ENCODE data around the gene ETV6.
"Not testable (repeated sequence)": the region's sequence is repeated elsewhere in the genome, so short reads cannot be mapped to it uniquely, and the experiment has no call there.

The ETV6 gene

DNA sequence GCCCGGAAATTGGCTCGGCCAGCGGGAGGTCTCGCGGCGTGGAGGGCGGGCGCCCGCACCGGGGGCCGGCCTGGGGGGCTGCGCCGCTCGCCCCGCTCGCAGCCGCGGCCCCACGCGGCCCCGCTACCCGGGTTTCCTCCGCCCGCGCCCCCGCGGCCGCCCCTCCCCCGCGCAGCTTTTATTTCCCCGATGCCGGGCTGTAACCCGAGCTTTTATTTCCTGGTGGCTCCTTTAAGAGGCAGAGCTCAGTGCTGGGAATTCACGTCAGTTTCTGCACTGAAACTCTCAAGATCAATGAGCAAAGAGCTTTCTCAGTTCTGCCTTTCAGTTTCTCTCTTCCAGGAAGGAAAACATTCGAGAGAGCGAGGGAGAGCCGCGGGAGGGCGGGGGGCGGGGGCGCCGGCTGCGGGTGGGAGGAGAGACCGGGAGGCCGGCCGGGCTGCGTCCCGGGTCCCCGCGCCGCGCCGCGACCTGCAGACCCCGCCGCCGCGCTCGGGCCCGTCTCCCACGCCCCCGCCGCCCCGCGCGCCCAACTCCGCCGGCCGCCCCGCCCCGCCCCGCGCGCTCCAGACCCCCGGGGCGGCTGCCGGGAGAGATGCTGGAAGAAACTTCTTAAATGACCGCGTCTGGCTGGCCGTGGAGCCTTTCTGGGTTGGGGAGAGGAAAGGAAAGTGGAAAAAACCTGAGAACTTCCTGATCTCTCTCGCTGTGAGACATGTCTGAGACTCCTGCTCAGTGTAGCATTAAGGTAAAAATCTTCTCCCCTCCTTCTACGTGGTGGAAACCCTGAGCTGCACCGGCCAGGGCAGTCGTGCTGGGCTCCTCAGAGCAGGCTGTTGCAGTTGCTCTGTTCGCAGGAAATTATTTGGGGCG is at the start of gene ETV6:
Gene ETV6, plus strand, starts transcription at position 262 of the 873 bp plus-strand sequence. Its CDS starts 454 bp downstream, at position 716.
- peak; percentile 65 for DNase-seq (ENCODE audit: low read depth)

DNA sequence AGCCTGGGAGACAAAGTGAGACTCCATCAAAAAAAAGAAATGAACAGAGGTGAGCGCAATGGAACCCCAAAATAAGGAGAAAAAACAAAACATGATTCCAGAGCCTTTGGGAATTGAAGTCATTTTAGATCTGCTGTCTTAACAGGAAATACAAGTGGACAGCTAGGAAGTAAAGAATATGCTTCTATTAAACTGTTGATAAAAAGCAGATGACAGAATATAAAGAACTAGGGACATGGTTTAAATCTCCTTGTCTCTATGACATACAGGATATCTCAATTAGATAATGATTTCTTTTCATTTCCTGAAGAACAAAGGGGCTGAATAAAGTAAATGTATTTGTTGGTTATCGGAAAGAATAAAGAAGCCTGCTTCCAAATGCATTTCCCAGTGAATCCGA is 49.3 kb upstream of the ETV6 start:
- DNase-seq (ENCODE audit: low read depth) = no peak

DNA sequence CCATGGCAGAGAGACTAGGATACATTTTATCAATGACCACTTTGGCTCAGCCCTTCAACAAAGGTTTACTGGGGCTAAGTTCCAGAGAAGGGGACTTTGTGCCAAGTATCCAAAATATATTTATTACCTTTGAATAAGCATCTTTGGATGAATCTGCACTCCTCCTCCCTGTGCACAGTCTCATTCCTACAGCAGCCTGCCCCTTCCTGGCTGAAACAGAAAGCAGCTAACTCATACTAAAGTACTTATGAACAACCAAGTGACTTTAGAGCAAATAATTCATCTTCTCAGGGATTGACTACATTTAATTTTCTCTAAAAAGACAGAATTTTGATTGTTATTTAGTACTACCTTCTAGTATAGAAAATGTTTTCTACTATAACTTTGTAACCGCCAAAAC is 47.8 kb upstream of the ETV6 start:
- no peak for DNase-seq (ENCODE audit: low read depth)

DNA sequence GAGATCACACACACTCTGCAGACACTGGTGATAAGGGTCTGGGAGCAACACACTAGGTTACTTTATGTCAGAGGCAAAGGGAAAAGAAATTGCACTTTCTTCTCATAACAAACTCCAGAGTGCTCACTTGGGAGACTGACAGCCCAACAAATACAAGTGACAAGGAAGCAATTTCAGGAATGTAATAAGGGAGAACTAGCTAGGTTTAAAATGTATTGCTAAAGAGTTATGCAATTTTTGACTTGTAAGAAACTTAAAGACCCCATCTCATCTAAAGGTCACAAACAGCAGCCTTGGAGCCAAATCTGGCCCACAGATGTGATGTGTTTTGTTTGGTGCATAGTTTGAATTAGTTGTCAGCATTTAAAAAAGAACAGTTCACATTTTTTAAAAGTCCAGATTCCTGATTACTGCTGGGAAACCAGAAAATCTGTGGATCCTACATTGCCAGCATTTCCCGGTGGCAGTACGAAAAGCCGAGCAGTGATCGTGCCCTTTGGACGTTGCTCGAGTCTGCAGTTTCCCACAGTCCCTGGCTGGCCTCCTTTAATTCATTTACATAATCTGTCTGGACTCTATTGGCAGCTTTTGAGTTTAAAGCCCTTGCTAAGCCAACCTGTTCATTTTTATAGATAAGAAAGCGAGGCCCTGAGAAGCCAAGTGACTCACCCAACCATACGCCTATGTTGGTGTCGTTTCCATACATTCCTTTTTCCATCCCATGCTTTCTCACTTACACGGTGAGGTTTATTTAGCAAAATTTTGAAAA is 42.0 kb upstream of the ETV6 start:
- no peak for DNase-seq (ENCODE audit: low read depth)

DNA sequence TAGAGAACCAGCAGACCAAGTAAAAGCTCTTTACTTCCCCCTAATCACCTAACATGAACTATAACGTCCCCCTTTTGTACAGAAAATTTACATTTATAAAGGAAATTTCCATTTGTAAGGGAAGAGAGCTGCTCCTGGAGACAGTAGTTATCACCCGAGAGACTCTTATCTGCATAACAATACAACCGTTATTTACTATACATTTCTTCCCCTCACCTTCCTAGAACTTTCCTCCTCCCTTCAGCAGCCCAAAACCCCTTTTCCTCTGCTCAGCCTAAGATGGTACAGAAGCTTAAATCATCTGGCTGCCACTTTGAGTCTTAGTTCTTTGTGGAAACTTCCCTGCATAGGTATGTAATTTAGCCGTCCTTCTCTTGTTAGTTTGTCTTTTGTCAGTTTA is 40.4 kb upstream of the ETV6 start:
- DNase-seq (ENCODE audit: low read depth) = no peak

DNA sequence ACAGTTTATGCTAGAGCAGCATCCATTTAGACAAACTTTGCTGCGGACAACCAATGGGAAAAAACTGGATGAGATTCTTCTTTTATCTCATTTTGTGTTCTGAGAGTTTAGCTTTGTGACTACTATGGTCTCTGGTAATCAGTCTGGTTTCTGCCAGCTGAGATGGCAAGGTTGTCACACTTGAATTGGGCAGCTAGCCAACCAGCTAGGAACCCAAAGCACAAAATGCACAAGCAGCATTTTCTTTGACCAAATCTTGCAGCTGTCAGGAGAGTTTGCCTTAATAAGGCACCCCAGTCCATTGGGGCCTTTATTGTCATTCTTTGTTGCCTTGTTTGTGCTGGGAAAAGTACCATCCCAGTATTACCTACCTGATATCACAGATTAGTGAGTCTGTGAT is 34.0 kb upstream of the ETV6 start:
- DNase-seq (ENCODE audit: low read depth) = no peak

DNA sequence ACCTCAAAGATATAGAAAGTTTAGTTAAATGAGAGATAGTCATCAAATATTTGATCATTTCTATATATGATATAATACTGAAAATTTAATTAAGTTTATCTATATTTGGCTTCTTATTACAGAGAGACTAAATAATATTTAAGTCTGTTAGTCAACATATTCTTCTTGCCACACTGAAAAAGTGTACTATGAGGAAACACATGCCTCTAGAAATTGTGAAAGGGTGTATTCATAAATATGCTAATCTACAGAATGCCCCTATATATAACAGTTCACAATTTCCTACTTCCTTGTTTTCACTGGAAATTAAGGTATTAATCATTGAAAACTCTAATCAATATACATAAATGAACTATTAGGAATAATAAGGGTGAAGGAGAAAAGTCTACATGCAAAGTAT is 31.4 kb upstream of the ETV6 start:
- DNase-seq (ENCODE audit: low read depth) = no peak

DNA sequence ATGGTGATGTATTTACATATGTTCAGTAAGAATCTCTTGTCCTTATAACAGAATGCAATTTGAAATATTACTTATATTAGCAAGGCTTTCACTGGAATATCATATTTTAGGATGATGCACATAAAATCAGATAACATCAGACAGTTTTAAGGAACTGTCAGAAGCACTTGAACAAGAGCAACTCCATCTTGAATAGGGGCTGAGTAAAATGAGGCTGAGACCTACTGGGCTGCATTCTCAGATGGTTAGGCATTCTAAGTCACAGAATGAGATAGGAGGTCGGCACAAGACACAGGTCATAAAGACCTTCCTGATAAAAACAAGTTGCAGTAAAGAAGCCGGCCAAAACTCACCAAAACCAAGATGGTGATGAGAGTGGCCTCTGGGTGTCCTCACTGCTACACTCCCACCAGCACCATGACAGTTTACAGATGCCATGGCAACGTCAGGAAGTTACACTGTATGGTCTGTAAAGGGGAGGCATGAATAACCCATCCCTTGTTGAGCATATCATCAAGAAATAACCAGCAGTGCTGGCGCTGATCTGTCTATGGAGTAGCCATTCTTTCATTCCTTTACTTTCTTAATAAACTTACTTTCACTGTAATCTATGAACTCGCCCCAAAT is 27.6 kb upstream of the ETV6 start:
- no peak for DNase-seq (ENCODE audit: low read depth)

DNA sequence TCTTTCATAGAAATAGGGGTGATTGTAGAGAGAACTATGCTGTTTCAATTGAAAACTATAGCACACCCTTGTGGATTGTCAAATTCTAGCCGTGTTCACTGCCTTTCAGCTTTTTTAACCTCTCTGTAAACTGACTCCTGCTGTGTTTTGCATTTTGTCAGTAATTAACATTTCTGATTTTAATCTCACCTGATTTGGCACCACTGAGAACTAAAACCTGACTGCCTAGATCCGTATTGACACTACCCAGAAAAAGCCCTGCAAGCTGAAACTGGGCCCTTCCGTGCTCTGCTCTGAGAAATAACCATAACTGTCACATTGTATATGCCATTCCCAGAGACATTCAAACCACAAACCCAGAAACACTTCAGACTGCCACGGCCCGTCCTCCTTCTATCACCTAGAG is 26.6 kb upstream of the ETV6 start:
- no peak for DNase-seq (ENCODE audit: low read depth)

DNA sequence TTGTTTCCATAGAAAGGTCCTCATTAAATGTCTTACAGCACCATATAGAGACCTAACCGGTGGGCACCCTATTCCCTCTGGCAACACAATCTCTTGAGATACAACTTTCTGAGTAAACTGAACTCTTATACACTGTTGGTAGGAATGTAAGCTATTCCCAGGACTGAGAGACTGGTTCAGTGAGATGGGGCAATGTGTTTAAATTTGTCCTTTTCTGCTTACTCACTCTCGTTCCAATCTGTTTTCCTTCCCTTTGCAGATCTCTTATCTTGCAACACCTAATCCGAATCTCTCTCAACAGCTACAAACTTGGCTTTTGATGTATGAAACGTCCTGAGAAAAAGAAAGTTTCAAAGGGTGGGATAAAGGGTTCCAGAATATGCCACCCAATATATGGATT is 26.1 kb upstream of the ETV6 start:
- DNase-seq (ENCODE audit: low read depth) = no peak

DNA sequence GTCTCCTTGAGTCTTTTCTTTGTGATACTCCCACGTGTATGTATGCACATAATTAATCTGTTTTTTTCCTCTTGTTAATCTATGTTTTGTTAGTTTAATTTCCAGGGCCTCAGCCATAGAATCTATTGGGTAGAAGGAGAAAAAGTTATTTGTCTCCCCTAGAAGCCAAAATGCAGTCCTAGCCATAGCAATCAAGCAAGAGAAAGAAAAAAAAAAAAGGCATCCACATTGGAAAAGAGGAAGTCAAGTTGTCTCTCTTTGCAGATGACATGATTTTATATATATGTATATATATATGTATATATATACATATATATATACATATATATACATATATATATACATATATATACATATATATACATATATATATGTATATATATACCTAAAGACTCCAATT is 25.4 kb upstream of the ETV6 start:
- no peak for DNase-seq (ENCODE audit: low read depth)

DNA sequence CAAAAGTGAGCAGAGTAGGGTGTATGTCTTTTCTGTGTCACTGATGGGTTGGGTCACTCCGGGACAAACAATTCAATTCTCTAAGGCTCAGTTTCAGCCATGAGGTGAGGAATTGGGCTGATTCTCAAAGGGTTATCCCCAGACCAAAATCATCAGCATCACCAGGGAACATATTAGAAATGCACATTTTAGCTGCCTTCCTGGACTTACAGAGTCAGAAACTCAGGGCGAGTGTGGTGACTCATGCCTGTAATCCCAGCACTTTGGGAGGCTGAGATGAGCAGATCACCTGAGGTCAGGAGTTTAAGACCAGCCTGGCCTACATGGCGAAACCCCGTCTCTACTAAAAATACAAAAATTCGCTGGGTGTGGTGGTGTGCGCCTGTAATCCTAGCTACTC is 21.8 kb upstream of the ETV6 start:
- not testable (repeated sequence) for DNase-seq (ENCODE audit: low read depth)

DNA sequence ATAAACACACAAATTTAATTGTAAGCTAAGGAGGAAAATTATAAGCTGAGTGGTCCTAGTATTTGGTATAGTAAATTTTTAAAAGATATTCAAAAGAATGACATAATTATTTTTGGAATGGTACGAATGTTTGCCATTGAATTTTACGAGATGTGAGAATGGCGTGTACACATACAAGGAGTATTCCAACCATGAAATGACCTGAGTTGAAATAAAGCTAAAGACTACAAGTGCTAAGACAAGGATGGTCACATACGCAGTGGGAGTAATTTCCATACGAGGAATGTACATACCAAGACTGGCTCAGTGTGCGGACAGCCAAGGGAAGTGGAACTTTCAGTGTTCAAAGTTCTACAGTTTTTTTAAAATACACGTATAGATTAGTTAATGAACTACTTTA is 21.1 kb upstream of the ETV6 start:
- DNase-seq (ENCODE audit: low read depth) = no peak

DNA sequence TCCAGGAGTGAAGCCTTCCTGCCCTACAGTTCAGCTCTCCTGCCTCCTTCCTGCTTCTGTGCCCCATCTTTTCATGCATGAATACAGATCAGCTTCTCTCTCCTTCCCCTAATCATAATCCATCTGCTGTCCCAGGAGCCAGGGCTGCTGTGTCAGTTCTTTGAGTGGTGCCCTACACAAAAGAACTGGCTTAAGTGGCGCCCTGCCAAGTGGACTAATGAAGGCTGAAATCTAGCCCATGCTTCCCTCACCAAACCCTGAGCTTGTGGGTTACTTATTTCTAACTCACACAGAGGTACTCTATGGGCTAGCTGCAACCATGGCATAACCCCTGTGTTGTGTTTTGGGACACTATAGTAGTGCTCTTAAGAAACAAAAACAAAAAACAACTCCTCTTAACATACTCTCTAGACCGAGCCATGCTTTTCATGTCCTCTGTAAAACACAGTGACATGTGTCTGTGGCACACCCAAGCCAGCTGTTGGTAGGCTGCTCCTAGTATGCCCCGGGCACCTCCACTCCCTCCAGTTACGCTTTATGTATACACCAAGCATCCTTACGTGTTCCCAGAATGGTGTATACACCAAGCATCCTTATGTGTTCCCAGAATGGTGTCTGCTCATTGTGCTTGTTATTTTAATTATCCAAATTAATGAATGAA is 19.3 kb upstream of the ETV6 start:
- DNase-seq (ENCODE audit: low read depth) = no peak

DNA sequence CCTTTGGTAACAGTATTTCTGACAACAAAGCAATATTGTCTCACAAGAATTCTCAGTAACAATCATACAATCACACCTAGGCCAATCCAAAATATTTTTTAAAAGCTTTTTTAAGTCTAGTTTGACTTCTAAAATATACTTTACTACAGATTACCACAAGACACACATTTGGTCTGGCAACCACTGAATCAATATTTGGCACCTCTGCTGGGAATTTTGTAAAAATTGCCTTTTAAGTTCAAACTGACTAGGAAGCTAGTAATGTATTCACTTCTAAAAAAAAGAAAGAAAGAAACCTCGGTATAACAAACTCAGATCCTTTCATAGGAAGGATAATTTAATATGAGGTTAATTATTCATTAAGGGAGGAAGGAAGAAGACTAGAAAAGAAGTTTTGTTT is 18.2 kb upstream of the ETV6 start:
- DNase-seq (ENCODE audit: low read depth) = no peak

DNA sequence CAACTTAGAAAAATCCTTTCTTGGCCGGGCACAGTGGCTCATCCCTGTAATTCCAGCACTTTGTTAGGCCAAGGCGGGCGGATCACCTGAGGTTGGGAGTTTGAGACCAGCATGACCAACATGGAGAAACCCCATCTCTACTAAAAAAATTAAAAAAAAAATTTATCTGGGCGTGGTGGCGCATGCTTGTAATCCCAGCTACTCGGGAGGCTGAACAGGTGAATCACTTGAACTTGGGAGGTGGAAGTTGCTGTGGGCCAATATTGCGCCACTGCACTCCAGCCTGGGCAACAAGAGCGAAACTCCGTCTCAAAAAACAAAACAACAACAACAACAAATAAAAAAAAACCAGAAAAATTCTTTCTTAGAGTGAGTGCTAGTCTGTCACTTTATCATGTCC is 17.6 kb upstream of the ETV6 start:
- not testable (repeated sequence) for DNase-seq (ENCODE audit: low read depth)

DNA sequence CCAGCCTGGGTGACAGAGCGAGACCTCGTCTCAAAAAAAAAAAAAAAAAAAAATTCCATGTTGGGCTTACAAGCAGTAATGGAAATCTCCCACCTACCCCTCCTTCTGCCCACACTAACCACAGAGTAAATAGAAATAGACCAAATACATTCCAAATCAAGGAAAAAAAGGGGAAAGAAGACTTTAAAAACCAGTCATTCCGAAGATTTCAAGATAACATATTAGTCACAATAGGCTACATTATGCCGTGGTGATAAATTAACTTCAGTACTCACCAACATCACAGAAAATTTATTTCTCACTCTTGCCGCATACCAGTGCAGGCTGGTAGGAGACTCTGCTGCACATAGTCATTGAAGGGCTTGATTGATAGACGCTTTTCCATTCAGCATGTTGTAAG is 15.5 kb upstream of the ETV6 start:
- DNase-seq (ENCODE audit: low read depth) = no peak

DNA sequence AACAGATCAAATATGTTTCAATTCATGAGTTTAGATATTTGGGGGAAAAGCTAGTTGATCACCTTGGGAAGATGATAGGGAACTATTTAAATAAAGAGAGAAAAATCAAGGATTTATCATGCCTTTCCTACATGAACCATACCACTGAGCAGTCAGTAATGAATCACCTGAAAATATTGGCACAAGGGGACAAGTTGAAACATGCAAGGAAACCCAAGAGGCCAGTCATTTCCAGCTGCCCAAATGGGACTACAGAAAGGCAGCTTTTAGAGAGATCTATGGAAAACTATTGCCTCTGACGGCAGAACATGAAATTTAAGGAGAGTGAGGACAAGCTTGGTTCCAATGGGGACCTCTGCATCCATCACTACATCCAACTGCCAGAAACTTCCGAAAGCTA is 14.1 kb upstream of the ETV6 start:
- no peak for DNase-seq (ENCODE audit: low read depth)

DNA sequence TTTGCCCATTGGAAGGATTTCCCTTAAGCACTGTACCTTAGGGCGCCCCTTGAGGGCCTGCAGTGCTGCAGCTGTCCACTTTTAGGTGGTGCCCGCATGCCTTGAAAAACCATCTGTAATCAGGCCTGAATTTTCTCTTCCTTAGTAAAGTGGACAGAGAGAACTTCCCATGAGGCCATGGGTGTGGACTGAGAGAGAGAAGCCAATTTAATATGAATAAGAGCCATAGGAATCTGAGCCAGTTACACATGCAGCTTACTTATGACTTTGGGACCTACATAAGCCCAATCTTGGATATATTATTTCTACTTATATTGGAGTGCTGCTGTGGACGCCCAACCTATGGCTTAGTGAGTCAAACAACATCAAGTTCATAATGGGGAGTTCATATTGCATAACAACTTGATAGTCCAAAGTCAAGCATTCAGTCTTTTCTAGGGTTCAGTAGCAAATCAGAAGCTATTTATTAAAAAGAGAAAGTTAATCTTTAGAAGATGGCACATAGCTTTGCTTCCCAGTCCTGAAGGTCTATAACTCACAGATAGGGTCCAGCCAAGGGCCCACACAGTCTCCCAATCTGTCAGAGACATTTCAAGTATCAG is 11.1 kb upstream of the ETV6 start:
- no peak for DNase-seq (ENCODE audit: low read depth)

DNA sequence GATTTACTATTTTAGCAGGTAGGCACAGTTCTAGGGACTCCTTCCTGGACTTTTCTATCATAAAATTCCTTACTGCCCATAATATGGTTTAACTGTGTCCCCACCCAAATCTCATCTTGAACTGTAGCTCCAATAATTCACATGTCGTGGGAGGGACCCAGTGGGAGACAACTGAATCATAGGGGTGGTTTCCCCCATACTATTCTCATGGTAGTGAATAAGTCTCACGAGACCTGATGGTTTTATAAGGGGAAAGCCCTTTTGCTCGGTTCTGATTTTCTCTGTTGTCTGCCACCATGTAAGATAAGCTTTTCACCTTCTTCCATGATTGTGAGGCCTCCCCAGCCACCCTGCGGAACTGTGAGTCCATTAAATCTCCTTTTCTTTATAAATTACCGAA is 10.0 kb upstream of the ETV6 start:
- no peak for DNase-seq (ENCODE audit: low read depth)

DNA sequence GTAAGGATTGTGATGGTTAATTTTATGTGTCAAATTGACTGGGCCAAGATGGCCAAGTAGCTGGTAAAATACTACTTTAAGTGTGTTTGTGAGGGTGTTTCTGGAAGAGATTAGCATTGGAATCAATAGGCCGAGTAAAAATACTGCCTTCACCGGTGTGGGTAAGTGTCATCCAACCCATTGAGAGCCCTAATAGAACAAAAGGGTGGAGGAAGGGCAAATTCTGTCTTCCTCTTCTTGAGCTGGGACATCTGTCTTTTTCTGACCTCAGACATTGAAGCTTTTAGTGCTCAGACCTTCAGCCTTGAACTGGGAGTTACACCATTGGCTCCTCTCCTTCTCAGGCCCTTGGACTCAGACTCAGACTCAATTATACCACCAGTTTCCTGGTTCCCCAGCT is 8.0 kb upstream of the ETV6 start:
- DNase-seq (ENCODE audit: low read depth) = no peak

DNA sequence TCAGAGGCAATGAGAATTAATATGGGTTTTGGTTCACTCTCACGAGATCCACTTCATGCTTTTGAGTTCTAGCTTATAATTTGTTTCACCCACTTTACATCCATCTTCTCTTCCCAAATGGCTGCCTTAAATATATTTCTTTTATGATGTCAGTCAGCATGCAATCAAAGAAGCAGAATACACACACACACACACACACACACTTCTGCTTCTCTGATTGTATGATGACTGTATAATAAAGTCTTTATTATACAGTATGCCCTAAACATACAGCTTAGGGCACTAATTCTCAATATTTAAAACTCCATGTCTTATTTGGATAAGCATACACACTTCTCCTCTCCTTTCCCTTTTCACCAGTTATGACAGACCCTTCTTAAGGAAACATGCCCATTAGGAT is 6.7 kb upstream of the ETV6 start:
- no peak for DNase-seq (ENCODE audit: low read depth)

Data from HS-5 (cell line).